HepG2 (cell line): ENCODE measurements around the gene PRCD. TPM values are rescaled to one million over a fixed set of nuclear protein-coding genes. Genes with fewer than 3 reads are reported as not detected.
A peak's percentile ranks its signal among the peaks of the same experiment; 100 is the strongest.

Source experiments
- ARNTL ChIP-seq: sonication (generic); formaldehyde crosslinking; IDR thresholded peaks from 2 replicates; pipeline ENCODE4 v1.4.0; 2020; ENCODE audit warnings: mild to moderate bottlenecking, missing genetic modification reagents
- EP300 ChIP-seq, 3 experiments: sonication (generic) in 1 of 3; formaldehyde crosslinking in 1 of 3; IDR thresholded peaks; 2 replicates each; pipeline versions ENCODE4 v1.5.1 to v1.6.1; 2011 to 2020; ENCODE audit warnings: low read depth in 2 of 3, low read length in 2 of 3, borderline replicate concordance in 1 of 3, improper control_type of control experiment in 1 of 3, mild to moderate bottlenecking in 1 of 3, missing genetic modification reagents in 1 of 3, moderate library complexity in 1 of 3
- HDAC2 ChIP-seq: sonication (generic); formaldehyde crosslinking; IDR thresholded peaks from 2 replicates; pipeline ENCODE4 v1.4.0; 2020; ENCODE audit warnings: missing genetic modification reagents
- HNF1B ChIP-seq: sonication (generic); formaldehyde crosslinking; IDR thresholded peaks from 2 replicates; pipeline ENCODE4 v1.5.1; 2020; ENCODE audit warnings: mild to moderate bottlenecking, moderate library complexity, missing genetic modification reagents
- IKZF1 ChIP-seq: fragments of 450-650 bp; IDR thresholded peaks from 2 replicates; pipeline ENCODE4 v1.7.1; 2016
- NFIC ChIP-seq: IDR thresholded peaks from 2 replicates; pipeline ENCODE4 v1.6.1; 2012; ENCODE audit warnings: mild to moderate bottlenecking, low read length, inconsistent platforms
- NR2F6 ChIP-seq, 2 experiments: IDR thresholded peaks; 2 replicates each; pipeline ENCODE4 v1.6.1; 2016; ENCODE audit warnings: antibody characterized with exemption in 1 of 2, mild to moderate bottlenecking in 1 of 2
- PHF21A ChIP-seq: sonication (generic); formaldehyde crosslinking; IDR thresholded peaks from 2 replicates; pipeline ENCODE4 v1.5.0; 2020; ENCODE audit warnings: mild to moderate bottlenecking, missing genetic modification reagents
- SMAD1 ChIP-seq: sonication (generic); formaldehyde crosslinking; IDR thresholded peaks from 2 replicates; pipeline ENCODE4 v1.4.0; 2020; ENCODE audit warnings: missing genetic modification reagents, low read depth, mild to moderate bottlenecking, borderline replicate concordance
- TARDBP ChIP-seq: sonication (generic); formaldehyde crosslinking; IDR thresholded peaks from 2 replicates; pipeline ENCODE4 v1.8.0; 2022; ENCODE audit warnings: mild to moderate bottlenecking, missing genetic modification reagents
- TEAD3 ChIP-seq: optimal IDR thresholded peaks from 2 replicates; pipeline ENCODE3; 2016; ENCODE audit warnings: borderline replicate concordance
- XRCC5 ChIP-seq: fragments of 200-400 bp; formaldehyde crosslinking; optimal IDR thresholded peaks from 2 replicates; pipeline ENCODE3; 2017; ENCODE audit warnings: mild to moderate bottlenecking, low read length
- ZFX ChIP-seq: sonication (generic); formaldehyde crosslinking; IDR thresholded peaks from 2 replicates; pipeline ENCODE4 v1.4.0; 2020; ENCODE audit warnings: mild to moderate bottlenecking, low read depth, missing genetic modification reagents, moderate library complexity
- ZKSCAN8 ChIP-seq: IDR thresholded peaks from 2 replicates; pipeline ENCODE4 v1.6.1; 2016; ENCODE audit warnings: borderline replicate concordance, missing genetic modification reagents, missing compliant biosample characterization
- ZNF124 ChIP-seq: sonication (generic); formaldehyde crosslinking; IDR thresholded peaks from 2 replicates; pipeline ENCODE4 v1.4.0; 2020; ENCODE audit warnings: missing genetic modification reagents
- ZNF331 ChIP-seq: sonication (generic); formaldehyde crosslinking; IDR thresholded peaks from 2 replicates; pipeline ENCODE4 v1.4.0; 2020; ENCODE audit warnings: missing genetic modification reagents
- ZNF713 ChIP-seq: sonication (generic); formaldehyde crosslinking; IDR thresholded peaks from 2 replicates; pipeline ENCODE4 v1.4.0; 2020; ENCODE audit warnings: mild to moderate bottlenecking, missing genetic modification reagents
- ZNF747 ChIP-seq: sonication (generic); formaldehyde crosslinking; IDR thresholded peaks from 2 replicates; pipeline ENCODE4 v1.8.1; 2023; ENCODE audit warnings: missing genetic modification reagents, mild to moderate bottlenecking, borderline replicate concordance
- ZNF772 ChIP-seq: sonication (generic); formaldehyde crosslinking; IDR thresholded peaks from 2 replicates; pipeline ENCODE4 v1.5.0; 2020; ENCODE audit warnings: mild to moderate bottlenecking, missing genetic modification reagents
- polyA plus RNA-seq, 8 experiments: library from polyadenylated mRNA; depleted of rRNA in 3 of 8; stranded (reverse) in 7 of 8; unstranded in 1 of 8; fragments of >200 nt; fragmentation: Illumina TruSeq in 4 of 8; extraction: Trizol in 4 of 8; gene quantifications; 2 replicates each; pipeline versions ENCODE4 v1.2.1 to v1.2.3, GENCODE V29; 2011 to 2016; ENCODE audit warnings: low read depth in 4 of 8, missing spikeins in 1 of 8, mixed read lengths in 1 of 8; ENCODE audit not compliant: insufficient read depth in 1 of 8
- total RNA-seq, 5 experiments: library from RNA; depleted of rRNA; stranded (reverse); fragments of >200 nt; fragmentation: Illumina TruSeq; extraction: Trizol; gene quantifications; 2 replicates each; pipeline ENCODE4 v1.2.3, GENCODE V29; 2016; ENCODE audit warnings: low read depth in 1 of 5
- TF ChIP-seq, protein P1 (sequence below): sonication (generic); formaldehyde crosslinking; IDR thresholded peaks from 2 replicates; pipeline ENCODE4 v1.8.1; 2023; ENCODE audit warnings: mild to moderate bottlenecking, inconsistent platforms, moderate library complexity, missing genetic modification reagents, borderline replicate concordance
- TF ChIP-seq, protein P2 (sequence below): sonication (generic); formaldehyde crosslinking; IDR thresholded peaks from 2 replicates; pipeline ENCODE4 v1.9.0; 2022; ENCODE audit warnings: low read depth, missing genetic modification reagents
- TF ChIP-seq, protein P3 (sequence below): IDR thresholded peaks from 2 replicates; pipeline ENCODE4 v1.6.1; 2016; ENCODE audit warnings: missing compliant biosample characterization, missing genetic modification reagents, borderline replicate concordance
- TF ChIP-seq, protein P4 (sequence below): sonication (generic); IDR thresholded peaks from 2 replicates; pipeline ENCODE4 v1.6.1; 2016; ENCODE audit warnings: low read depth, borderline replicate concordance

The PRCD gene
- total and polyA plus RNA-seq, 2 of the 13 experiments (the other 11 are each of a cell fraction or from before 2014, with no cell fraction given), result 0.51 TPM; not detected in 1

DNA sequence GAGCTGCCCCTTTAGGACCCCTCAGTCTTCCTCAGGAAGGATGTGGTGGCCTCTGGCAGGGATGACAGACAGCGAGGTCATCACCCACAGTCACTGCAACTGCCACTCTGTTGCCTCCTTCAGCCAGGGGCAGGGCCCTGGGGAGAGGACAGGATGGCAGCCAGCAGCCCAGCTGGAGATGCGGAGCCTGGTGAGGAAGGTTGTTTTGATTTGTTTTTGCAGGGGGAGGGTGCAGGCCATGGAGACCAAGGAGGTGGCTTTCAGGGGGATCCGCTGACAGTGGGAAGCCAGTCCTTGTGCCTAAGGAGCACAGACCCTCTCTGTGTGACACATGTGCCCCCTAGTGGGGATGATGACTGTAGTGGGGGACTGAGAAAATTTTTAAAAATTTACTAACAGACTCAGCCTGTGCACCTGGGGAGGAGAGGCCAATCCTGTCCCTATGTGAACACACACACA is 7.4 kb downstream of the PRCD start (continued):
- TF ChIP-seq, protein P1, sequence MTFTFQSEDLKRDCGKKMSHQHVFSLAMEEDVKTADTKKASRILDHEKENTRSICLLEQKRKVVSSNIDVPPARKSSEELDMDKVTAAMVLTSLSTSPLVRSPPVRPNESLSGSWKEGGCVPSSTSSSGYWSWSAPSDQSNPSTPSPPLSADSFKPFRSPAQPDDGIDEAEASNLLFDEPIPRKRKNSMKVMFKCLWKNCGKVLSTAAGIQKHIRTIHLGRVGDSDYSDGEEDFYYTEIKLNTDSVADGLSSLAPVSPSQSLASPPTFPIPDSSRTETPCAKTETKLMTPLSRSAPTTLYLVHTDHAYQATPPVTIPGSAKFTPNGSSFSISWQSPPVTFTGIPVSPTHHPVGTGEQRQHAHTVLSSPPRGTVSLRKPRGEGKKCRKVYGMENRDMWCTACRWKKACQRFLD (CRISPR knock-in tag), result no peak
- TF ChIP-seq ZNF772 (0 out of 2 replicates have a peak, but pooled peaks have one; percentile 34), IKZF1 (no peak), ZNF747 (CRISPR knock-in tag) (peak; percentile 18; the same call in 1 of the 2 replicates), ZKSCAN8 (peak; percentile 56; the same call in 1 of the 2 replicates), PHF21A (CRISPR knock-in tag) (no peak), ZFX (CRISPR knock-in tag) (peak; percentile 41; the same call in 1 of the 2 replicates), TARDBP (CRISPR knock-in tag) (peak; percentile 79), XRCC5 (peak; percentile 43), TEAD3 (CRISPR knock-in tag) (peak; percentile 41), NFIC (no peak), SMAD1 (0 out of 2 replicates have a peak, but pooled peaks have one; percentile 12), EP300 (IDR thresholded peaks at IDR 0.05; ENCODE audit: low read depth in 2 of 2, low read length in 2 of 2) (no peak), EP300 (CRISPR knock-in tag; IDR thresholded peaks at IDR 0.05; ENCODE audit: borderline replicate concordance) (peak; percentile 30; the same call in 1 of the 2 replicates), ZNF124 (CRISPR knock-in tag) (0 out of 2 replicates have a peak, but pooled peaks have one; percentile 63), HDAC2 (CRISPR knock-in tag) (peak; percentile 47; the same call in 1 of the 2 replicates), ZNF331 (CRISPR knock-in tag) (peak; percentile 41; the same call in 1 of the 2 replicates), NR2F6 (IDR thresholded peaks at IDR 0.05) (no peak), NR2F6 (CRISPR knock-in tag; IDR thresholded peaks at IDR 0.05) (peak; percentile 52; the same call in 1 of the 2 replicates), HNF1B (CRISPR knock-in tag) (no peak), ARNTL (peak; percentile 64; the same call in 1 of the 2 replicates), ZNF713 (CRISPR knock-in tag) (peak; percentile 86; the same call in 1 of the 2 replicates)
- TF ChIP-seq, protein P2, sequence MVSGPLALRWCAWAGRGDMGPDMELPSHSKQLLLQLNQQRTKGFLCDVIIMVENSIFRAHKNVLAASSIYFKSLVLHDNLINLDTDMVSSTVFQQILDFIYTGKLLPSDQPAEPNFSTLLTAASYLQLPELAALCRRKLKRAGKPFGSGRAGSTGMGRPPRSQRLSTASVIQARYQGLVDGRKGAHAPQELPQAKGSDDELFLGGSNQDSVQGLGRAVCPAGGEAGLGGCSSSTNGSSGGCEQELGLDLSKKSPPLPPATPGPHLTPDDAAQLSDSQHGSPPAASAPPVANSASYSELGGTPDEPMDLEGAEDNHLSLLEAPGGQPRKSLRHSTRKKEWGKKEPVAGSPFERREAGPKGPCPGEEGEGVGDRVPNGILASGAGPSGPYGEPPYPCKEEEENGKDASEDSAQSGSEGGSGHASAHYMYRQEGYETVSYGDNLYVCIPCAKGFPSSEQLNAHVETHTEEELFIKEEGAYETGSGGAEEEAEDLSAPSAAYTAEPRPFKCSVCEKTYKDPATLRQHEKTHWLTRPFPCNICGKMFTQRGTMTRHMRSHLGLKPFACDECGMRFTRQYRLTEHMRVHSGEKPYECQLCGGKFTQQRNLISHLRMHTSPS (CRISPR knock-in tag), result 0 out of 2 replicates have a peak, but pooled peaks have one; percentile 25
- TF ChIP-seq, protein P3, sequence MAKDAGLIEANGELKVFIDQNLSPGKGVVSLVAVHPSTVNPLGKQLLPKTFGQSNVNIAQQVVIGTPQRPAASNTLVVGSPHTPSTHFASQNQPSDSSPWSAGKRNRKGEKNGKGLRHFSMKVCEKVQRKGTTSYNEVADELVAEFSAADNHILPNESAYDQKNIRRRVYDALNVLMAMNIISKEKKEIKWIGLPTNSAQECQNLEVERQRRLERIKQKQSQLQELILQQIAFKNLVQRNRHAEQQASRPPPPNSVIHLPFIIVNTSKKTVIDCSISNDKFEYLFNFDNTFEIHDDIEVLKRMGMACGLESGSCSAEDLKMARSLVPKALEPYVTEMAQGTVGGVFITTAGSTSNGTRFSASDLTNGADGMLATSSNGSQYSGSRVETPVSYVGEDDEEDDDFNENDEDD, result no peak
- TF ChIP-seq, protein P4, sequence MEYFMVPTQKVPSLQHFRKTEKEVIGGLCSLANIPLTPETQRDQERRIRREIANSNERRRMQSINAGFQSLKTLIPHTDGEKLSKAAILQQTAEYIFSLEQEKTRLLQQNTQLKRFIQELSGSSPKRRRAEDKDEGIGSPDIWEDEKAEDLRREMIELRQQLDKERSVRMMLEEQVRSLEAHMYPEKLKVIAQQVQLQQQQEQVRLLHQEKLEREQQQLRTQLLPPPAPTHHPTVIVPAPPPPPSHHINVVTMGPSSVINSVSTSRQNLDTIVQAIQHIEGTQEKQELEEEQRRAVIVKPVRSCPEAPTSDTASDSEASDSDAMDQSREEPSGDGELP, result peak; percentile 12; the same call in 1 of the 2 replicates
